Lung (tissue), 12 donors: ENCODE results near the gene FRMPD4. TPM values are rescaled to one million over a fixed set of nuclear protein-coding genes. Genes with fewer than 3 reads are reported as not detected.

Experiments
- ATAC-seq: fragments of 200-7000 bp; cut with Tn5 transposase; one replicate; pipeline ENCODE4 v1.9.1; 2020; ENCODE audit warnings: moderate number of reproducible peaks; ENCODE audit not compliant: insufficient read depth, low FRiP score
- DNase-seq, 3 donors: peaks; one replicate each; pipeline ENCODE4 v3.0.0-alpha.2; 2013 to 2017
- H3K27ac ChIP-seq, 2 donors: one replicate each; pipeline ENCODE4 v1.5.1; 2013; ENCODE audit warnings: mild to moderate bottlenecking in 2 of 2, moderate library complexity in 2 of 2, control low read depth in 1 of 2, inconsistent platforms in 1 of 2, low read depth in 1 of 2, low read length in 1 of 2
- H3K27me3 ChIP-seq, 3 donors: one replicate each; pipeline ENCODE4 v1.5.1; 2013; ENCODE audit warnings: low read length in 2 of 3; ENCODE audit not compliant: control insufficient read depth in 3 of 3, insufficient read depth in 3 of 3
- H3K36me3 ChIP-seq, 4 donors: one replicate each; pipeline ENCODE4 v1.5.1; 2013; ENCODE audit warnings: low read length in 4 of 4, mild to moderate bottlenecking in 1 of 4, moderate library complexity in 1 of 4; ENCODE audit not compliant: control insufficient read depth in 4 of 4, insufficient read depth in 4 of 4
- H3K4me1 ChIP-seq, 5 donors: one replicate each; pipeline ENCODE4 v1.5.1; 2013; ENCODE audit warnings: low read length in 5 of 5, mild to moderate bottlenecking in 2 of 5, moderate library complexity in 1 of 5; ENCODE audit not compliant: control insufficient read depth in 5 of 5, insufficient read depth in 5 of 5
- H3K4me3 ChIP-seq: one replicate; pipeline ENCODE4 v1.5.1; 2013; ENCODE audit warnings: mild to moderate bottlenecking, control low read depth, moderate library complexity
- H3K9ac ChIP-seq, 2 donors: one replicate each; pipeline ENCODE4 v1.5.1; 2013; ENCODE audit warnings: low read length in 2 of 2, control low read depth in 1 of 2; ENCODE audit not compliant: insufficient read depth in 1 of 2
- H3K9me3 ChIP-seq, 4 donors: one replicate each; pipeline ENCODE4 v1.5.1; 2013; ENCODE audit warnings: low read length in 3 of 4, mild to moderate bottlenecking in 1 of 4, moderate library complexity in 1 of 4; ENCODE audit not compliant: control insufficient read depth in 4 of 4, insufficient read depth in 3 of 4
- WGBS, 2 donors: extraction: QIAGEN DNeasy Blood & Tissue Kit; methylation state at CpG; one replicate each; pipeline ENCODE4 v1.1.7; 2013; 5-methylcytosine and 5-hydroxymethylcytosine counted together
- polyA plus RNA-seq, 2 donors: library from polyadenylated mRNA; stranded (reverse); fragments of 200-250 nt; gene quantifications; one replicate each; pipeline ENCODE4 v1.2.1, GENCODE V29; 2013
- total RNA-seq, 2 donors: library from RNA; depleted of rRNA in 1 of 2; stranded (reverse); fragments of >200 nt in 1 of 2; gene quantifications; one replicate each; pipeline ENCODE4 v1.2.1, GENCODE V29; 2014 to 2021
- TF ChIP-seq, protein P1 (sequence below): IDR thresholded peaks from 2 replicates; pipeline ENCODE4 v1.5.1; 2012; ENCODE audit warnings: mild to moderate bottlenecking; ENCODE audit errors: control extremely low read depth, extremely low read depth
- donor health status: control.
- donor health status: control.
- donor health status: Bipolar disorder and iron deficiency.
- donor health status: healthy.
- donor health status: DM: yes; HTN: yes; CAD: no.

FRMPD4 gene
- total and polyA plus RNA-seq, 4 donors: 0.01 to 0.43 (median 0.03) TPM

- no peak overlapping the region for H3K27ac ChIP-seq
- 73 to 80% methylated on average over 7 of the region's 7 CpGs for WGBS, 2 donors
- peaks cover 0 to 7% (median 0%) of the 10 kb centered on the region in 5 donors for H3K4me1 ChIP-seq
- H3K4me3 ChIP-seq: no peak overlapping the region
- ATAC-seq (no peak), DNase-seq (peak in 1 of 3 donors; percentile 20)
- TF ChIP-seq, protein P1, sequence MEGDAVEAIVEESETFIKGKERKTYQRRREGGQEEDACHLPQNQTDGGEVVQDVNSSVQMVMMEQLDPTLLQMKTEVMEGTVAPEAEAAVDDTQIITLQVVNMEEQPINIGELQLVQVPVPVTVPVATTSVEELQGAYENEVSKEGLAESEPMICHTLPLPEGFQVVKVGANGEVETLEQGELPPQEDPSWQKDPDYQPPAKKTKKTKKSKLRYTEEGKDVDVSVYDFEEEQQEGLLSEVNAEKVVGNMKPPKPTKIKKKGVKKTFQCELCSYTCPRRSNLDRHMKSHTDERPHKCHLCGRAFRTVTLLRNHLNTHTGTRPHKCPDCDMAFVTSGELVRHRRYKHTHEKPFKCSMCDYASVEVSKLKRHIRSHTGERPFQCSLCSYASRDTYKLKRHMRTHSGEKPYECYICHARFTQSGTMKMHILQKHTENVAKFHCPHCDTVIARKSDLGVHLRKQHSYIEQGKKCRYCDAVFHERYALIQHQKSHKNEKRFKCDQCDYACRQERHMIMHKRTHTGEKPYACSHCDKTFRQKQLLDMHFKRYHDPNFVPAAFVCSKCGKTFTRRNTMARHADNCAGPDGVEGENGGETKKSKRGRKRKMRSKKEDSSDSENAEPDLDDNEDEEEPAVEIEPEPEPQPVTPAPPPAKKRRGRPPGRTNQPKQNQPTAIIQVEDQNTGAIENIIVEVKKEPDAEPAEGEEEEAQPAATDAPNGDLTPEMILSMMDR: no peak
- no peak overlapping the region for H3K9ac ChIP-seq
- no peaks in the 10 kb centered on the region for H3K36me3 ChIP-seq
- no peaks in the 10 kb centered on the region for H3K9me3 ChIP-seq
- H3K27me3 ChIP-seq: peaks cover 5 to 49% (median 47%) of the 10 kb centered on the region in 3 donors
Measured at GRCh38 chrX:12378253-12378652, 240.0 kb downstream of the FRMPD4 start.

DNA sequence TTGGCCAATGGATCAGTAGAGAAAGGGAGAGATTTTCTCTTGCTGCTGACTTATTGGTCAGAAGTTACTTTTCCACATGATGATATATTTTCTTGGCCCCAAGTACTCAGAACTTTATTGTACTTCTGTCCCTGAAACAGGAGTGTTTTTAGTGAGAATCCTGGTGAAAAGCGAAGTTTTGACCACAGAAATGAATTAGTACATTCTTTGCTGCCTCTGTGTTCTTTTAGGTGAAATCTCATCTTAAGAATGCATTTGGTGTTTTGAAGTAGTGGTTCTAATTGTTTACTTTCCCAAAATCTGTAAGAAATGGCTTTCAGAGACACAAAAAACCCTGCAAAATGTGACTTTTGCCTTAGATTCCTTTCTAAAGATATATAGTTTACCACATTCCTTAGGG lies 240.4 kb downstream of the FRMPD4 start:
- Histone ChIP-seq H3K9ac (no peak overlapping the region), H3K36me3 (no peaks in the 10 kb centered on the region), H3K27me3 (peaks cover 5 to 50% (median 46%) of the 10 kb centered on the region in 3 donors), H3K4me1 (peaks cover 0 to 7% (median 0%) of the 10 kb centered on the region in 5 donors), H3K27ac (no peak overlapping the region), H3K4me3 (no peak overlapping the region), H3K9me3 (no peaks in the 10 kb centered on the region)
- WGBS, 2 donors: 75 to 83% methylated on average over 1 of the region's 1 CpG
- DNase-seq (no peak), ATAC-seq (no peak)
- TF ChIP-seq, protein P1: no peak

- peaks cover 0 to 2% (median 0%) of the 10 kb centered on the region in 4 donors for H3K9me3 ChIP-seq
- TF ChIP-seq, protein P1: no peak
- H3K27ac ChIP-seq: no peak overlapping the region
- 70 to 75% methylated on average over 3 of the region's 3 CpGs for WGBS, 2 donors
- H3K36me3 ChIP-seq: no peaks in the 10 kb centered on the region
- H3K4me1 ChIP-seq: peaks cover 0 to 4% (median 0%) of the 10 kb centered on the region in 5 donors
- H3K9ac ChIP-seq: no peak overlapping the region
- DNase-seq: no peak
- H3K27me3 ChIP-seq: peaks cover 5 to 51% (median 48%) of the 10 kb centered on the region in 3 donors
- no peak for ATAC-seq
- H3K4me3 ChIP-seq: no peak overlapping the region
Measured at GRCh38 chrX:12379671-12380070, 241.4 kb downstream of the FRMPD4 start.

DNA sequence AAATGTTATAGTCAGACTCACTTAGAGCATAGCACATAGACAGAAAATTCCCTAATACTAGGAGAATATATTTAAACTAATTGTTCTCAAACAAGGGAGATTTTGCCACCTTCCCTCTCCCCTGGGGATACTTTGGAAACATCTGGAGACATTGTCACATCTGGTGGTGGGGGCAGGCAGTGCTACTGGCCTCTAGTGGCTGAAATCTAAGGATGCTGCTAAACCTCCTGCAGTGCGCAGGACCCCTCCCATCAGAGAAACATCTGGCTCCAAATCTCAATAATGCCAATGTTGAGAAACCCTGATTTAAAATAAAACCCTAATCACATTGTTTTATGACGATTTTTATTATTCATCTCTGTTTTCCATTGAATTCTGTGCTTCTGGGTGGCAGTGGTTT lies 244.9 kb downstream of the FRMPD4 start:
- 37 to 43% methylated on average over 2 of the region's 2 CpGs for WGBS, 2 donors
- TF ChIP-seq, protein P1: no peak
- H3K27ac ChIP-seq: no peak overlapping the region
- H3K9me3 ChIP-seq: peaks cover 0 to 2% (median 0%) of the 10 kb centered on the region in 4 donors
- no peak overlapping the region for H3K9ac ChIP-seq
- ATAC-seq (no peak), DNase-seq (no peak)
- H3K36me3 ChIP-seq: no peaks in the 10 kb centered on the region
- H3K27me3 ChIP-seq: peaks cover 5 to 54% (median 31%) of the 10 kb centered on the region in 3 donors
- H3K4me1 ChIP-seq: no peaks in the 10 kb centered on the region
- H3K4me3 ChIP-seq: no peak overlapping the region
